NCI-H460 (cell line): ENCODE measurements around the gene PTCH1. TPM values are rescaled to one million over a fixed set of nuclear protein-coding genes. Genes with fewer than 3 reads are reported as not detected.

ENCODE experiments used
- DNase-seq: peaks from one replicate; pipeline ENCODE4 v3.0.0-alpha.2; 2016; ENCODE audit warnings: low read depth; ENCODE audit errors: extremely low read depth
- total RNA-seq: library from RNA; depleted of rRNA; stranded (reverse); fragments of >200 nt; shearing (Covaris generic); gene quantifications from 2 replicates; pipeline ENCODE4 v1.2.3, GENCODE V29; 2014

PTCH1 gene
- total RNA-seq, 1 experiment from 2014 or later: 2.4 TPM

- DNase-seq: no peak
Measured at GRCh38 chr9:95444160-95444559, 72.6 kb downstream of the PTCH1 start.

- DNase-seq: no peak
Measured at GRCh38 chr9:95443301-95443700, 73.5 kb downstream of the PTCH1 start.

- DNase-seq: no peak
Measured at GRCh38 chr9:95441081-95441480, 75.7 kb downstream of the PTCH1 start.

GRCh38 chr9:95440447-95440846 is 76.3 kb downstream of the PTCH1 start:
- no peak for DNase-seq

GRCh38 chr9:95438561-95439357 is 78.0 kb downstream of the PTCH1 start:
- DNase-seq: no peak

GRCh38 chr9:95437559-95437958 is 79.2 kb downstream of the PTCH1 start:
- no peak for DNase-seq

- DNase-seq: no peak
Measured at GRCh38 chr9:95436416-95436815, 80.4 kb downstream of the PTCH1 start.

GRCh38 chr9:95435074-95435728 is 81.6 kb downstream of the PTCH1 start:
- DNase-seq: no peak

- DNase-seq: no peak
Measured at GRCh38 chr9:95434116-95435073, 82.4 kb downstream of the PTCH1 start.

- no peak for DNase-seq
Measured at GRCh38 chr9:95433096-95433819, 83.5 kb downstream of the PTCH1 start.

GRCh38 chr9:95431286-95431685 is 85.5 kb downstream of the PTCH1 start:
- DNase-seq: no peak

- no peak for DNase-seq
Measured at GRCh38 chr9:95429948-95430620, 86.7 kb downstream of the PTCH1 start.

- no peak for DNase-seq
Measured at GRCh38 chr9:95429096-95429495, 87.7 kb downstream of the PTCH1 start.

GRCh38 chr9:95425910-95426551 is 90.7 kb downstream of the PTCH1 start:
- peak; percentile 11 for DNase-seq

GRCh38 chr9:95422650-95423049 is 94.1 kb downstream of the PTCH1 start:
- no peak for DNase-seq

- DNase-seq: no peak
Measured at GRCh38 chr9:95420518-95420917, 96.3 kb downstream of the PTCH1 start.

- DNase-seq: no peak
Measured at GRCh38 chr9:95419444-95419843, 97.3 kb downstream of the PTCH1 start.

GRCh38 chr9:95415158-95415557 is 101.6 kb downstream of the PTCH1 start:
- no peak for DNase-seq

GRCh38 chr9:95413793-95414192 is 103.0 kb downstream of the PTCH1 start:
- DNase-seq: no peak
